IMR-90 (cell line): Measurements from ENCODE around the gene TAF9. TPM values are rescaled to one million over a fixed set of nuclear protein-coding genes. Genes with fewer than 3 reads are reported as not detected.
A peak's percentile ranks its signal among the peaks of the same experiment; 100 is the strongest.

ENCODE experiments used
- ATAC-seq: fragments of 200-7000 bp; cut with Tn5 transposase; 2 replicates; pipeline ENCODE4 v1.9.1; 2020; ENCODE audit warnings: low read depth, mild to moderate bottlenecking, moderate library complexity
- BruUV-seq: library from RNA; stranded (reverse); fragments of 400-500 nt; replicated peaks from 2 replicates; lab custom pipeline; 2021; lab: Mats Ljungman, UMichigan
- CTCF ChIA-PET: fragments of 300-600 bp; formaldehyde crosslinking; extraction: SDS; loops from one replicate; lab custom pipeline; 2021; ENCODE audit warnings: antibody characterized with exemption; lab: Yijun Ruan, JAX
- POLR2A ChIA-PET: fragments of 300-600 bp; sonication (Branson Sonifier 250); formaldehyde crosslinking; loops from one replicate; lab custom pipeline; 2022; ENCODE audit warnings: antibody characterized with exemption; ENCODE audit not compliant: unreplicated experiment; lab: Charles Lee
- DNase-seq: peaks from one replicate; pipeline ENCODE4 v3.0.0; 2013
- H2AFZ ChIP-seq: replicated peaks from 2 replicates; pipeline ENCODE3; 2013; ENCODE audit warnings: low read length, mild to moderate bottlenecking; ENCODE audit not compliant: poor library complexity
- H2AK5ac ChIP-seq: 2 replicates; pipeline ENCODE4 v1.6.1; 2013; ENCODE audit warnings: low read depth, low read length, inconsistent platforms
- H2AK9ac ChIP-seq: replicated peaks from 2 replicates; pipeline ENCODE3; 2013; ENCODE audit warnings: mild to moderate bottlenecking, low read depth, low read length, moderate library complexity; ENCODE audit not compliant: poor library complexity
- H2BK120ac ChIP-seq: 2 replicates; pipeline ENCODE4 v1.6.1; 2013; ENCODE audit warnings: low read depth, low read length, inconsistent platforms
- H2BK15ac ChIP-seq: 3 replicates; pipeline ENCODE4 v1.6.1; 2013; ENCODE audit warnings: low read depth, low read length, inconsistent platforms
- H2BK20ac ChIP-seq: 2 replicates; pipeline ENCODE4 v1.6.1; 2013; ENCODE audit warnings: low read depth, mild to moderate bottlenecking, inconsistent platforms, low read length, moderate library complexity
- H2BK5ac ChIP-seq: 2 replicates; pipeline ENCODE4 v1.6.1; 2013; ENCODE audit warnings: mild to moderate bottlenecking, low read depth, low read length, inconsistent platforms; ENCODE audit not compliant: poor library complexity, severe bottlenecking
- H3K14ac ChIP-seq: replicated peaks from 2 replicates; pipeline ENCODE4 v1.6.1; 2013; ENCODE audit warnings: low read depth, low read length, inconsistent platforms
- H3K18ac ChIP-seq: 2 replicates; pipeline ENCODE4 v1.6.1; 2013; ENCODE audit warnings: low read depth, low read length, control low read depth
- H3K23ac ChIP-seq: 2 replicates; pipeline ENCODE4 v1.6.1; 2013; ENCODE audit warnings: low read depth, low read length, inconsistent platforms
- H3K27ac ChIP-seq: 2 replicates; pipeline ENCODE4 v1.5.1; 2013; ENCODE audit warnings: mild to moderate bottlenecking, control low read depth, low read length; ENCODE audit not compliant: insufficient read depth
- H3K27me3 ChIP-seq: 2 replicates; pipeline ENCODE4 v1.6.1; 2013; ENCODE audit warnings: low read length; ENCODE audit not compliant: control insufficient read depth, insufficient read depth
- H3K36me3 ChIP-seq: 2 replicates; pipeline ENCODE4 v1.6.1; 2013; ENCODE audit warnings: low read length, mixed read lengths; ENCODE audit not compliant: control insufficient read depth, insufficient read depth
- H3K4ac ChIP-seq: 2 replicates; pipeline ENCODE4 v1.6.1; 2013; ENCODE audit warnings: low read depth, low read length, inconsistent platforms
- H3K4me1 ChIP-seq: 2 replicates; pipeline ENCODE4 v1.6.1; 2013; ENCODE audit warnings: low read length, mixed read lengths; ENCODE audit not compliant: control insufficient read depth, insufficient read depth
- H3K4me2 ChIP-seq: 2 replicates; pipeline ENCODE4 v1.6.1; 2013; ENCODE audit warnings: low read depth, mild to moderate bottlenecking, control low read depth, low read length, moderate library complexity
- H3K4me3 ChIP-seq: 2 replicates; pipeline ENCODE4 v1.5.1; 2013; ENCODE audit warnings: low read depth, mild to moderate bottlenecking, control low read depth, low read length, moderate library complexity; ENCODE audit not compliant: insufficient read depth
- H3K56ac ChIP-seq: 2 replicates; pipeline ENCODE4 v1.6.1; 2013; ENCODE audit warnings: low read length, inconsistent platforms; ENCODE audit not compliant: insufficient read depth; ENCODE audit errors: extremely low read depth
- H3K79me1 ChIP-seq, 2 experiments: 2 replicates each; pipeline ENCODE4 v1.6.1; 2013; ENCODE audit warnings: low read length in 2 of 2, inconsistent platforms in 1 of 2, low read depth in 1 of 2
- H3K9ac ChIP-seq: 2 replicates; pipeline ENCODE4 v1.6.1; 2013; ENCODE audit warnings: low read depth, low read length, control low read depth
- H3K9me1 ChIP-seq: 2 replicates; pipeline ENCODE4 v1.6.1; 2013; ENCODE audit warnings: low read length, inconsistent platforms; ENCODE audit not compliant: insufficient read depth
- H3K9me3 ChIP-seq: 2 replicates; pipeline ENCODE4 v1.6.1; 2013; ENCODE audit warnings: low read length; ENCODE audit not compliant: control insufficient read depth, insufficient read depth
- H4K20me1 ChIP-seq: 2 replicates; pipeline ENCODE4 v1.6.1; 2013; ENCODE audit warnings: low read length, inconsistent platforms; ENCODE audit not compliant: insufficient read depth
- H4K5ac ChIP-seq: 2 replicates; pipeline ENCODE4 v1.6.1; 2013; ENCODE audit warnings: mild to moderate bottlenecking, low read depth, low read length, control low read depth
- H4K8ac ChIP-seq, 2 experiments: 2 replicates each; pipeline ENCODE4 v1.6.1; 2013; ENCODE audit warnings: low read depth in 2 of 2, low read length in 2 of 2, control low read depth in 1 of 2, inconsistent platforms in 1 of 2
- H4K91ac ChIP-seq: 2 replicates; pipeline ENCODE4 v1.6.1; 2013; ENCODE audit warnings: low read depth, low read length, inconsistent platforms; ENCODE audit not compliant: insufficient read depth
- MXI1 ChIP-seq: IDR thresholded peaks from 2 replicates; pipeline ENCODE4 v1.6.1; 2012; ENCODE audit warnings: low read depth, mild to moderate bottlenecking, low read length, moderate library complexity, borderline replicate concordance
- SMC3 ChIP-seq: fragments of 150-350 bp; IDR thresholded peaks from 2 replicates; pipeline ENCODE4 v1.6.1; 2016; ENCODE audit warnings: low read depth, mild to moderate bottlenecking, antibody characterized with exemption, low read length, moderate library complexity
- WGBS, 2 experiments: methylation state at CpG; one replicate each; pipeline versions ENCODE4 v1.1.5 to v1.1.7; 2013; ENCODE audit warnings: missing lambda C conversion rate in 2 of 2; ENCODE audit not compliant: insufficient read length in 1 of 2; ENCODE audit errors: extremely low coverage in 2 of 2; 5-methylcytosine and 5-hydroxymethylcytosine counted together
- dilution Hi-C: fragments of 300-500 bp; cut with HindIII; formaldehyde crosslinking; loops from one replicate; pipeline ENCODE4 v1.14.3; 2018; ENCODE audit warnings: low sequenced_read_pairs; ENCODE audit not compliant: unreplicated experiment
- in situ Hi-C: fragments of 300-500 bp; cut with MboI; formaldehyde crosslinking; loops from 3 replicates; pipeline ENCODE4 v1.14.3; 2019; ENCODE audit warnings: low sequenced_read_pairs, inconsistent platforms, mixed read lengths
- intact Hi-C: fragments of 100-400 bp; cut with micrococcal nuclease; formaldehyde crosslinking; loops from 2 replicates; pipeline ENCODE4 v1.10.0; 2022
- polyA plus RNA-seq, 3 experiments: library from polyadenylated mRNA; depleted of rRNA; stranded (reverse); fragments of >200 nt; gene quantifications; 2 replicates each; pipeline ENCODE4 v1.2.3, GENCODE V29; 2012; ENCODE audit warnings: low replicate concordance in 1 of 3
- total RNA-seq: library from RNA; depleted of rRNA; stranded (reverse); fragments of >200 nt; gene quantifications from 2 replicates; pipeline ENCODE4 v1.2.3, GENCODE V29; 2012
- TF ChIP-seq, protein P1 (sequence below): fragments of 150-350 bp; IDR thresholded peaks from 2 replicates; pipeline ENCODE4 v1.6.1; 2016; ENCODE audit warnings: low read depth, mild to moderate bottlenecking, low read length, moderate library complexity, borderline replicate concordance
- TF ChIP-seq, protein P2 (sequence below): fragments of 150-350 bp; IDR thresholded peaks from 2 replicates; pipeline ENCODE4 v1.6.1; 2017; ENCODE audit warnings: mild to moderate bottlenecking, antibody characterized with exemption, low read length, low read depth

The TAF9 gene
- total and polyA plus RNA-seq, 2 of the 4 experiments (the other 2 are of a cell fraction): 107 to 127 TPM

DNA sequence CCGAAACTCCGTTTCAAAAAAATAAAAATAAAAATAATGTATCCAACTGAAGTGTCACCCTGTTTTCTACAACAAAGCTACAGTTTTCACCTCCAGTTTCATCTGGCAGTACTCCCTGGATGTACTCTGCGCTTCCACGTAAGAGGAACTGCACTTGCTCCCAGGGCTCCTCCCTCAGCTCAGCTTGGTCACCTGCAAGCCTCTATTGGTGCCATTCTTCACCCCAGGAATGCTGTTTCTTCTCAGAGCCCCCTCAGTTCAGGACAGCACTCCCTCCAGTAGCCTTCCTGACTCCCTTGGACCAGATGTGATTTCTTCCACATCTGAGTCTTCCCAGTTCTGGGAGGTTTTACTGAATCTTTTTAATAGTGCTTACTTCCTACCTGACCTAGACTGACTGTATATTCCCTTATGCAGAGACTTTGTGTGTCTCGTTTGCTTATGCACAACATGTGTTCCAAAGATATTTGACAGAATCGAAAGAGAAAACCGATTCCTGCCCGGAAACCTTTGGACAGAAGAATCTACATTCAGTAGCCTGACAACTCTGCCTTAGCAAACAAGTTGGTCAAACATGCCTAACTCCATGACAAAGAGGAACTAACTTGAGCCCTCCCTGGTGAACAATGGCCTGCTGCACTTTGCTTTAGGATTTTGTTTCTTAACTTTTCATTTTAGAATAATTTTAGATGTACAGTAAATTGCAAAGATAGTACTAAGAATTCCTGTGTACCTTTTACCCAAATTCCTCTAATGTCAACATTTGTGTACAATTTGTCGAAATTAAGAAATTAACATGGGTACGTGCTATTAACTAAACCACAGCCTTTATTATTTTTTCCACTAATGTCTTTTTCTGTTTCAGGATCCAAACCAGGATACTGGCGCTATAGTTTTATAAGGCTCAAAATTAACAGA, 37.5 kb downstream of the TAF9 start:
- H3K9ac ChIP-seq: no peak overlapping the region
- BruUV-seq: no TSS peak
- DNase-seq: no peak

More for the DNA sequence above, 37.5 kb downstream of the TAF9 start:
- peaks cover 3% of the 10 kb centered on the region for H3K4me1 ChIP-seq
- no peak overlapping the region for H2BK20ac ChIP-seq
- no peak overlapping the region for H4K5ac ChIP-seq
- no peaks in the 10 kb centered on the region for H3K27me3 ChIP-seq
- 89% methylated on average over 7 of the region's 11 CpGs; no CpG with 5 or more reads in 1 of the 2 experiments for WGBS, 2 experiments
- peak overlapping the region; percentile 88 for H3K4me2 ChIP-seq
- no peak overlapping the region for H2BK120ac ChIP-seq
- no peak overlapping the region for H2AK9ac ChIP-seq
- H3K4me3 ChIP-seq: peak overlapping the region; percentile 75; the same call in 1 of the 2 replicates
- H3K79me1 ChIP-seq: peaks cover 0 to 3% of the 10 kb centered on the region in 2 experiments; a peak in 1 of 4 replicates
- no peaks in the 10 kb centered on the region for H3K36me3 ChIP-seq
- no peak overlapping the region for H3K18ac ChIP-seq
- no peak overlapping the region for H2BK5ac ChIP-seq
- no peaks in the 10 kb centered on the region for H3K9me3 ChIP-seq
- intact Hi-C loops (loop anchor here (5.0 kb wide), 2 partner anchors 94 to 144 kb away; partner anchors contain the start of gene CENPH), dilution Hi-C loops (no loop called here), in situ Hi-C loops (loop anchor here (10.0 kb wide), 1 partner anchor 217 kb away; no protein-coding TSS in a partner anchor)
- no peak overlapping the region for H2BK15ac ChIP-seq
- no peak overlapping the region for H4K91ac ChIP-seq
- H3K4ac ChIP-seq: no peak overlapping the region
- ChIA-PET POLR2A (no interaction called here), CTCF (no interaction called here)
- H3K14ac ChIP-seq: no peak overlapping the region
- ATAC-seq: no peak
- no peak overlapping the region for H3K23ac ChIP-seq
- no peak for TF ChIP-seq SMC3
- TF ChIP-seq, protein P1, sequence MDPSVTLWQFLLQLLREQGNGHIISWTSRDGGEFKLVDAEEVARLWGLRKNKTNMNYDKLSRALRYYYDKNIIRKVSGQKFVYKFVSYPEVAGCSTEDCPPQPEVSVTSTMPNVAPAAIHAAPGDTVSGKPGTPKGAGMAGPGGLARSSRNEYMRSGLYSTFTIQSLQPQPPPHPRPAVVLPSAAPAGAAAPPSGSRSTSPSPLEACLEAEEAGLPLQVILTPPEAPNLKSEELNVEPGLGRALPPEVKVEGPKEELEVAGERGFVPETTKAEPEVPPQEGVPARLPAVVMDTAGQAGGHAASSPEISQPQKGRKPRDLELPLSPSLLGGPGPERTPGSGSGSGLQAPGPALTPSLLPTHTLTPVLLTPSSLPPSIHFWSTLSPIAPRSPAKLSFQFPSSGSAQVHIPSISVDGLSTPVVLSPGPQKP: no peak
- TF ChIP-seq, protein P2, sequence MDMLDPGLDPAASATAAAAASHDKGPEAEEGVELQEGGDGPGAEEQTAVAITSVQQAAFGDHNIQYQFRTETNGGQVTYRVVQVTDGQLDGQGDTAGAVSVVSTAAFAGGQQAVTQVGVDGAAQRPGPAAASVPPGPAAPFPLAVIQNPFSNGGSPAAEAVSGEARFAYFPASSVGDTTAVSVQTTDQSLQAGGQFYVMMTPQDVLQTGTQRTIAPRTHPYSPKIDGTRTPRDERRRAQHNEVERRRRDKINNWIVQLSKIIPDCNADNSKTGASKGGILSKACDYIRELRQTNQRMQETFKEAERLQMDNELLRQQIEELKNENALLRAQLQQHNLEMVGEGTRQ: no peak
- TF ChIP-seq MXI1: no peak
- H4K8ac ChIP-seq: peak overlapping the region in 1 of 2 experiments; percentile 95; a peak in 1 of 4 replicates
- no peak overlapping the region for H3K27ac ChIP-seq
- H2AFZ ChIP-seq: no peak overlapping the region
- H3K9me1 ChIP-seq: peaks cover 4% of the 10 kb centered on the region; the same call in 1 of the 2 replicates
- no peak overlapping the region for H2AK5ac ChIP-seq
- H4K20me1 ChIP-seq: no peaks in the 10 kb centered on the region
- H3K56ac ChIP-seq: no peak overlapping the region
